Brain pericyte (primary cell): ENCODE data around the gene GPRC5A.

Source experiments
- DNase-seq: peaks from one replicate; pipeline ENCODE4 v3.0.0-alpha.2; 2012; ENCODE audit warnings: low read depth, low spot score

Gene GPRC5A

GRCh38 chr12:12941450-12942350, 50.3 kb downstream of the GPRC5A start:
- DNase-seq, result no peak

- DNase-seq, result no peak
These were observed 52.4 kb downstream of the GPRC5A start for GRCh38 chr12:12943586-12944260.

GRCh38 chr12:12945591-12945990, 54.2 kb downstream of the GPRC5A start:
- no peak for DNase-seq

- DNase-seq, result no peak
These were observed 55.5 kb downstream of the GPRC5A start for GRCh38 chr12:12946686-12947355.

- no peak for DNase-seq
These were observed 56.5 kb downstream of the GPRC5A start for GRCh38 chr12:12947902-12948301.

GRCh38 chr12:12951504-12951903, 60.1 kb downstream of the GPRC5A start:
- DNase-seq, result no peak

- no peak for DNase-seq
These were observed 60.7 kb downstream of the GPRC5A start, which contains the start of gene GPRC5D for GRCh38 chr12:12952036-12952435. Gene GPRC5D (minus strand): TSS chr12:12952170. CDS start chr12:12950384, 1,786 bp downstream.

GRCh38 chr12:12954356-12954755, 63.0 kb downstream of the GPRC5A start:
- DNase-seq, result no peak

- DNase-seq, result no peak
These were observed 63.7 kb downstream of the GPRC5A start for GRCh38 chr12:12954878-12955625.

- DNase-seq, result no peak
These were observed 67.5 kb downstream of the GPRC5A start for GRCh38 chr12:12958886-12959285.

GRCh38 chr12:12960639-12961209, 69.4 kb downstream of the GPRC5A start:
- DNase-seq, result no peak

- DNase-seq, result no peak
These were observed 72.9 kb downstream of the GPRC5A start for GRCh38 chr12:12964255-12964654.

- no peak for DNase-seq
These were observed 74.5 kb downstream of the GPRC5A start for GRCh38 chr12:12965836-12966235.
